NCI-H2107 treated with DMSO at 0.1 percent for 48 hours (cell line): ENCODE data around the gene CSF2RB.
"Not testable (repeated sequence)": the region's sequence is repeated elsewhere in the genome, so short reads cannot be mapped to it uniquely, and the experiment has no call there.

Experiments
- DNase-seq: peaks from one replicate; lab custom pipeline; 2025; ENCODE audit not compliant: unreplicated experiment; lab: John Stamatoyannopoulos, UW

CSF2RB gene

GRCh38 chr22:36963302-36963701, 49.9 kb downstream of the CSF2RB start:
- DNase-seq, result no peak

GRCh38 chr22:36964106-36964505, 50.7 kb downstream of the CSF2RB start:
- DNase-seq, result no peak

GRCh38 chr22:36965696-36966095, 52.3 kb downstream of the CSF2RB start:
- no peak for DNase-seq

DNA sequence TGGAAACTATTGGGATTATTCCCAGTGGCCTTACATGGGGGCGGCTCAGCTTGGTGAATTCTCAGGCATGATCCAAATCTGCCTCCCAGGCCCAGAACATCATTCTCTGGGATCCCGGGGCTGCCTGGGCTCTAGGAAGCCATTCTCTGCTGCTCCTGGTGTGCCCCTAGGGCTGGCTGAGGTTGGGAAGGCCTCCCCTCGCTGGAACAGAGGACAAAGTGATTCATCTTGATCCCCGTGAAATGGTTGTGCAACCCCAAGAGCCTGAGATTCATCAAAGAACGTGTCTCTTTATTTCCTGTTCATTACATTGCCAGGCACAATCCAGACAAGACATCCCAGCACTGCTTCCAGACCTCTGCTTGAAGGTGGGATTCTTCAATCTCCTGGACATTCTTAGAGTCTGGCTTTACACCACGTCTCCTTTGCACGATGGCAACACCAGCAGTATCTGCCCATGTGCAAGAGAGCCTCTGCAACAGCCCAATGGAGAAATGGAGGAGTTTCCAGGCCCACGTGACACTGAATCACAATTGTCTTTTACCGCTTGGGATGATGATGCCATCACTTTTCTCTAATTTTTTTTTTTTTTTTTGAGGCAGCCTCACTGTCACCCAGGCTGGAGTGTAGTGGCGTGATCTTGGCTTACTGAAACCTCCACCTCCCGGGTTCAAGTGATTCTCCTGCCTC, 53.6 kb downstream of the CSF2RB start:
- DNase-seq, result no peak

DNA sequence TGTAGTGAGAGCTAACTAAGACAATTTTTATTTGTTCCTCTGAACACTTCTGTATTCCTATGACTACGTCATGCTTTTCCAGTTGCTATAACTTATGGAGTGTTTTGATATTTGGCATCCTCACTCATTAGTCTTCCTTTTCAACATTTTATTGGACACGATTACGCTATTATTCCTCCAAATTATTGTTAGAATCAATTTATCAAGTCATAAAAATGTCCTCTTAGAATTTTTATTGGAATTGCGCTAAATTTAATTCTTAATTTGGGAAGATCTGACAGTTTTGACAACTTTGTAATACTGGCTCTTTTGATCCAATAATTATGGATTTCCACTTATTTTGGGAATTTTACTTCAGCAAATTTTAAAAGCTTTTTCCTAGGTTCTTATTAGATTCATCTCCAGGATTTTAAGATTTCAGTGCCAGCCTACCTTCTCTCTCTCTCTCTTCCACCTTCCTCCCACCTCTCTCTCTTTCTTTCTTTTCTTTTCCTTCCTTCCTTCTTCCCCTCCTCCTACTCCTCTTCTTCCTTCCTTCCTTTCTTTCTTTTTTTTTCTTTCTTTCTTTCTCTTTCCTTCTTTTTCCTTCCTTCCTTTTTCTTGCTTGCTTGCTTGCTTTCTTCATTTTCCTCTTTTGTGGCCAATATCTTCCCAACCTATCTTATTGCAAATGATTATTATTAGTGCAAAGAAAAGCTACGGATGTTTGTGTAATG, 55.0 kb downstream of the CSF2RB start:
- DNase-seq, result no peak

- DNase-seq, result no peak
These were observed 58.1 kb downstream of the CSF2RB start for GRCh38 chr22:36971341-36972125.

- no peak for DNase-seq
These were observed 63.2 kb downstream of the CSF2RB start for GRCh38 chr22:36976606-36977005.

- no peak for DNase-seq
These were observed 64.0 kb downstream of the CSF2RB start for GRCh38 chr22:36977401-36977861.

GRCh38 chr22:36977947-36978660, 64.7 kb downstream of the CSF2RB start:
- peak; percentile 38 for DNase-seq

DNA sequence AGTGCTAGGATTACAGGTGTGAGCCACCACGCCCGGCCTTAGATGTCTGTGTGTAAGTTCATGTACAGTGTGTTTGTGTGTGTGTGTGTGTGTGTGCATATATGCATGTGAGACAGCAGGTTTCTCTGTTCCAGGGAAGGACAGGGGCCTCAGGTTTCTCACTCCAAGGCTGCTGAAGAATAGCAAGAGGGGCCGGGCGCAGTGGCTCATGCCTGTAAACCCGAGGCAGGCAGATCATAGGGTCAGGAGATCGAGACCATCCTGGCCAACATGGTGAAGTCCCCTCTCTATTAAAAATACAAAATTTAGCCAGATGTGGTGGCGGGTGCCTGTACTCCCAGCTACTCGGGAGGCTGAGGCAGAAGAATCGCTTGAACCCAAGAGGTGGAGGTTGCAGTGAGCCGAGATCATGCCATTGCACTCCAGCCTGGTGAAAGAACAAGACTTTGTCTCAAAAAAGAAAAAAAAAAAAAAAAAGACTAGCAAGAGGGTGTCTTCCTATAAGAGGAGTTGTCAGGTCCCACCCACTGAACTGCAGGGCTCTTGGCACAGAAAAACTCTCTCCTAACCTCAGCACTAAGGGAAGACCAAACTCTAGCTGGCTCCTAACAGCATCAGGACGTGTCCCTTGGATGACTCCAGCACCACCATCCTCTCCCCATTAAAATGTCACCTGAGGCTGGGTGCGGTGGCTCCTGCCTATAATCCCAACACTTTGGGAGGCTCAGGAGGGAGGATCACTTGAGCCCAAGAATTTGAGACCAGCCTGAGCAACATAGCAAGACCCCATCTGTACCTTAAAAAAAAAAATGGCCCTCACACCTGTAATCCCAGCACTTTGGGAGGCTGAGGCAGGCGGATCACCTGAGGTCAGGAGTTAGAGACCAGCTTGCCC, 65.8 kb downstream of the CSF2RB start:
- no peak for DNase-seq

GRCh38 chr22:36981247-36981775, 67.9 kb downstream of the CSF2RB start:
- DNase-seq, result no peak

GRCh38 chr22:36982136-36982535, 68.7 kb downstream of the CSF2RB start:
- no peak for DNase-seq

- DNase-seq, result no peak
These were observed 71.9 kb downstream of the CSF2RB start for GRCh38 chr22:36985211-36985889.

DNA sequence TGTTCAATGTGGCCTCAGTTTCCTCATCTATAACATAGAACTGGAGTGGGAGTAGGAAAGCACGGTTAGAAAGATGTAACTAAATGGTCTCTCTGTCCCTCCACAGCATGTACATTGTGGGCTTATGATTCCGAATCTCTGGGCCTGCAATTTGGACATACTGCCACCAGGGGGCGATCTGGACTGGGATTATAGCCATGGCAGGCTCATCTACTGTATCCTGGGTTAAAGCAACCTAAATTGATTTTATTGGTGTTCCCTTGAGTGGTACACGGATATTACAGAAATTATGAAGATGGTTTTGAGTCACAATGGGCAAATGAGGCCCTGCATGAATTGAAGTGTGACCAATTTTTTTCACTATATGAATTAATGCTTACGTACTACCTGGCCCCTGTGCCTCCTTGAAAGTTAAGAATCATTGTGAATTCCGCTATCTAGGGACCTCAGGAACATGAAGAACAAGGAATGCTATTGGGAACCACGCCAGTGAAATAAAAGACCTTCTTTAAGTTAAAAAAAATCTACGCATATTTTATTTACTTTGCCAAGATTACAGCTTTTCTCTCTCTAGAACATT, 72.9 kb downstream of the CSF2RB start:
- DNase-seq, result no peak

DNA sequence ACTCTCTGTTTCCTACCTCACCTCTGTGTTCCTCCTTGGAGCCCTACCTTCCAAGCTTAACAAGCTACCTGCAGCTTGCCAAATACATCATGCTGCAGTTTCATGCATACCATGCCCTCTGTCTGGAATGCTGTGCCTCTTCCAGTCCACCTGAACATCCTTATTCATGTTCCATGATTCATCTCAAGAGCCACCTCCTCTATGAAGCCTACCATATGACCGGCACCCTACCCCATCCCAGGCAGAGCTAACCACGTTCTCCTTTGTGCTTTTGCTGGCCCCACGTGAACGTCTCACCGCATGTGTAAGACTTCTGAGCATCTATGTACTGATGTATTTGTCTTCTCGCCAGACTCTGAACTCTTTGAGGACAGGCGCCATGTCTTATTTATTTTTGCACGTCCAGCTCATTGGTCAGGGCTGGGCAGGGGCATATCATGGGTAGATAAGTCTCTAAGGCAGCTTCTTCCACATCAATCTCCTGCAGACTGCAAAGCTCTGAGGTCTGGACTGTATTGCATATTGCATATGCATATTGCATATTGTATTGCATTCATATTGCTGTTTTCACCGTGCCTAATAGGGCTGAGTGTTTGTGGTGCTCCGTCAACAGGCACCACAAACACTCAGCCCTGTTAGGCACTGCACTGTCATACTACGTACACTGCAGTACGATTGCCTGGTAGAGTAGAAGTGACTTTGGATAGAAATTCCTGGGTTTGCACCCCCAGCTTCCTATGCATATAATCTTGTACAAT, 74.8 kb downstream of the CSF2RB start:
- DNase-seq, result no peak

- not testable (repeated sequence) for DNase-seq
These were observed 75.6 kb downstream of the CSF2RB start for GRCh38 chr22:36989012-36989411.
